ENCODE results near the gene TLCD3B.

Gene TLCD3B

DNA sequence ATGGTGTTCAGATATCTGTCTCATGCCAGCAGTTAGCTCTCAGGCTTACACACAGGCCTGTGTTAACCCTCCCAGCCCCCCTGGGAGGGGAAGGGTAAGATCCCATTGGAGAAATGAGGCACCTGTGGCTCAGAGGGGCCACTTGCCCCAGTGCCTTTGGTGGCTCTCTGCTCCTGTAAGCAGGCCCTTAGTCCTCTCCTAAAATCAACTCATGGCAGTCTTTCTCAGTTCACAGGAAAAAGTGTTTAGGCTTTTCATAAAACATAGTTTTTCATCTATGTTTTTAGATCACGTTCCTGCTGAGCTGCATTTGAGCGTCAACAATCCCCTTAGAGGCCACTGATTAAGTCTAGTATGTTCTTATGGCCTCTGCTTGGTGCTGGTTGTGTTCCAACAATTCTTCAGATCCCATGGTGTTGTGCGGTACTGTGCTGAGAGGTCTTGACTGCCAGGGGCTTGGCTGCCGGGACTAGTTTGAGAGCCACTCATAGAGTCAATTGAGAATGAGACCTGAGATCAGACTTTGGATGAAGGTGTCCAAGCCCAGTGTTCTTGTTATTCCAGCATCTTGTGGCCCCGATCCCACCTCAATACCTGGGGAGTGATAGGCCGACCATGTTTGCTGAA, 46.8 kb downstream of the TLCD3B start:
- no peak for TF ChIP-seq GABPA (IDR thresholded peaks at IDR 0.05; ENCODE audit: low read depth)
- no peak for TF ChIP-seq POLR2AphosphoS5 (IDR thresholded peaks at IDR 0.05; ENCODE audit: low read depth)
- TF ChIP-seq, protein P1, sequence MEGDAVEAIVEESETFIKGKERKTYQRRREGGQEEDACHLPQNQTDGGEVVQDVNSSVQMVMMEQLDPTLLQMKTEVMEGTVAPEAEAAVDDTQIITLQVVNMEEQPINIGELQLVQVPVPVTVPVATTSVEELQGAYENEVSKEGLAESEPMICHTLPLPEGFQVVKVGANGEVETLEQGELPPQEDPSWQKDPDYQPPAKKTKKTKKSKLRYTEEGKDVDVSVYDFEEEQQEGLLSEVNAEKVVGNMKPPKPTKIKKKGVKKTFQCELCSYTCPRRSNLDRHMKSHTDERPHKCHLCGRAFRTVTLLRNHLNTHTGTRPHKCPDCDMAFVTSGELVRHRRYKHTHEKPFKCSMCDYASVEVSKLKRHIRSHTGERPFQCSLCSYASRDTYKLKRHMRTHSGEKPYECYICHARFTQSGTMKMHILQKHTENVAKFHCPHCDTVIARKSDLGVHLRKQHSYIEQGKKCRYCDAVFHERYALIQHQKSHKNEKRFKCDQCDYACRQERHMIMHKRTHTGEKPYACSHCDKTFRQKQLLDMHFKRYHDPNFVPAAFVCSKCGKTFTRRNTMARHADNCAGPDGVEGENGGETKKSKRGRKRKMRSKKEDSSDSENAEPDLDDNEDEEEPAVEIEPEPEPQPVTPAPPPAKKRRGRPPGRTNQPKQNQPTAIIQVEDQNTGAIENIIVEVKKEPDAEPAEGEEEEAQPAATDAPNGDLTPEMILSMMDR (IDR thresholded peaks at IDR 0.05; ENCODE audit: insufficient read depth, low read length): no peak
- TF ChIP-seq SPI1 (IDR thresholded peaks at IDR 0.05; ENCODE audit: borderline replicate concordance, low read depth): no peak
- TF ChIP-seq, protein P2, sequence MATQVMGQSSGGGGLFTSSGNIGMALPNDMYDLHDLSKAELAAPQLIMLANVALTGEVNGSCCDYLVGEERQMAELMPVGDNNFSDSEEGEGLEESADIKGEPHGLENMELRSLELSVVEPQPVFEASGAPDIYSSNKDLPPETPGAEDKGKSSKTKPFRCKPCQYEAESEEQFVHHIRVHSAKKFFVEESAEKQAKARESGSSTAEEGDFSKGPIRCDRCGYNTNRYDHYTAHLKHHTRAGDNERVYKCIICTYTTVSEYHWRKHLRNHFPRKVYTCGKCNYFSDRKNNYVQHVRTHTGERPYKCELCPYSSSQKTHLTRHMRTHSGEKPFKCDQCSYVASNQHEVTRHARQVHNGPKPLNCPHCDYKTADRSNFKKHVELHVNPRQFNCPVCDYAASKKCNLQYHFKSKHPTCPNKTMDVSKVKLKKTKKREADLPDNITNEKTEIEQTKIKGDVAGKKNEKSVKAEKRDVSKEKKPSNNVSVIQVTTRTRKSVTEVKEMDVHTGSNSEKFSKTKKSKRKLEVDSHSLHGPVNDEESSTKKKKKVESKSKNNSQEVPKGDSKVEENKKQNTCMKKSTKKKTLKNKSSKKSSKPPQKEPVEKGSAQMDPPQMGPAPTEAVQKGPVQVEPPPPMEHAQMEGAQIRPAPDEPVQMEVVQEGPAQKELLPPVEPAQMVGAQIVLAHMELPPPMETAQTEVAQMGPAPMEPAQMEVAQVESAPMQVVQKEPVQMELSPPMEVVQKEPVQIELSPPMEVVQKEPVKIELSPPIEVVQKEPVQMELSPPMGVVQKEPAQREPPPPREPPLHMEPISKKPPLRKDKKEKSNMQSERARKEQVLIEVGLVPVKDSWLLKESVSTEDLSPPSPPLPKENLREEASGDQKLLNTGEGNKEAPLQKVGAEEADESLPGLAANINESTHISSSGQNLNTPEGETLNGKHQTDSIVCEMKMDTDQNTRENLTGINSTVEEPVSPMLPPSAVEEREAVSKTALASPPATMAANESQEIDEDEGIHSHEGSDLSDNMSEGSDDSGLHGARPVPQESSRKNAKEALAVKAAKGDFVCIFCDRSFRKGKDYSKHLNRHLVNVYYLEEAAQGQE (IDR thresholded peaks at IDR 0.05; ENCODE audit: insufficient replicate concordance, low read depth): no peak
- Histone ChIP-seq H3K27me3 (ENCODE audit: insufficient read depth, poor library complexity, severe bottlenecking) (no peaks in the 10 kb centered on the region), H3K4me3 (replicated peaks; ENCODE audit: insufficient read depth, low read length) (no peak overlapping the region), H3K27ac (replicated peaks) (no peak overlapping the region)
- no peak for DNase-seq (ENCODE audit: low read depth in 1 of 2, low spot score in 1 of 2)

DNA sequence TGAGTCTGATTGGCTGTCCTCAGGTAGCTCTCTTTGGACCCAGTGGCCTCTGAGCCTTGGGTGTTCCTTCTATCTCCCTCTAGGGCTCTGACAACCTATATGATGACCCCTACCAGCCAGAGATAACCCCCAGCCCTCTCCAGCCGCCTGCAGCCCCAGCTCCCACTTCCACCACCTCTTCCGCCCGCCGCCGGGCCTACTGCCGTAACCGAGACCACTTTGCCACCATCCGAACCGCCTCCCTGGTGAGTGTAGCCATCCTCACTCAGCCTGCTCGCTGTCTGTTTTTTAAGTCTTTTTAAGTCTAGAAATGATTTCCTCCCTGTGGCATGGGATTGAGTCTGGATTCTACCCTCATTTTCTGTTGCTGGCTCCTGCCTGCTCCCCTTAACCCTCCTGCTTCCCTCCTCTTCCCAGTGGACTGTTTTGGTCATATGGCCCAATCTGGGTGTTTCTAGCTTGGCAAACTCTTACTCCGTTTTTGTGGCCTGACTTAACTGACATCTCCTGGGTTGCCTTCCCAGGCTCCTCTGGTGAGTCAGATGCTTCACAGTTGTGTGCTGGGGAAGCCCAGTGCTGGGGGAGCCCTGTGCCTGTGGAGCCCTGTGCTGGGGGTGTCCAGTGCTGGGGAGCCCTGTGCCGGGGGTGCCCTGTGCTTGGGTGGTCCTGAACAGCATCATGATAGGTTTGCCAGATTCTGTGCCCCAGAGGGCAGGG, 47.5 kb downstream of the TLCD3B start:
- Histone ChIP-seq H3K27me3 (ENCODE audit: insufficient read depth, poor library complexity, severe bottlenecking) (no peaks in the 10 kb centered on the region), H3K4me3 (replicated peaks; ENCODE audit: insufficient read depth, low read length) (no peak overlapping the region), H3K27ac (replicated peaks) (no peak overlapping the region)
- TF ChIP-seq, protein P1 (IDR thresholded peaks at IDR 0.05; ENCODE audit: insufficient read depth, low read length): no peak
- no peak for TF ChIP-seq SPI1 (IDR thresholded peaks at IDR 0.05; ENCODE audit: borderline replicate concordance, low read depth)
- no peak for TF ChIP-seq POLR2AphosphoS5 (IDR thresholded peaks at IDR 0.05; ENCODE audit: low read depth)
- TF ChIP-seq, protein P2 (IDR thresholded peaks at IDR 0.05; ENCODE audit: insufficient replicate concordance, low read depth): no peak
- TF ChIP-seq GABPA (IDR thresholded peaks at IDR 0.05; ENCODE audit: low read depth): no peak
- DNase-seq (ENCODE audit: low read depth in 1 of 2, low spot score in 1 of 2): no peak

DNA sequence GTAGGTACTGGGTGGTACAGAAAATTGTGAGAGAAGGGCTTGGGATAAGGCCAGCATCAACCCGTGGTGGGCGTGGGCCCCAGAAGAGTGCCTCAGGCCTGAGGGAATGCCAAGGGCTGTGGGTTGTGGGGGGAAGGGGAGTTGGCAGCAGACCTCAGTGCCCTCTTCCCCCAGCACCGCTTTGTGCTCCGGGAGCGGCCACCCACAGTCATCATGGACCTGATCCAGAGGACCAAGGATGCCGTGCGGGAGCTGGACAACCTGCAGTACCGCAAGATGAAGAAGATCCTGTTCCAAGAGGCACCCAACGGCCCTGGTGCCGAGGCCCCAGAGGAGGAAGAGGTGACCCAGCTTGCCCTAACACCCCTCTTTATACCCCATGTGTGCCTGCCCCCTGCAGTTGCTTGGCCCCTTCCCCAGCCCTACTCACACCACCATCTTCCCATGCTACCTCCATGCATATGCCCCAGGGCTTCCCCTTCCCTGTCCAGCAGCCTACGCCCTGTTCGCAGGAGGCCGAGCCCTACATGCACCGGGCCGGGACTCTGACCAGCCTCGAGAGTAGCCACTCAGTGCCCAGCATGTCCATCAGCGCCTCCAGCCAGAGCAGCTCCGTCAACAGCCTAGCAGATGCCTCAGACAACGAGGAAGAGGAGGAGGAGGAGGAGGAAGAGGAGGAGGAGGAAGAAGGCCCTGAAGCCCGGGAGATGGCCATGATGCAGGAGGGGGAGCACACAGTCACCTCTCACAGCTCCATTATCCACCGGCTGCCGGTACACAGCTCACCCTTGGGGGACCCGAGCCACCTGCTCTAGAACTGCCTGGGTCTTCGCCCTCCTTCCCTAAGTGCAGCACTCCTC, 48.3 kb downstream of the TLCD3B start:
- TF ChIP-seq, protein P1 (IDR thresholded peaks at IDR 0.05; ENCODE audit: insufficient read depth, low read length): no peak
- TF ChIP-seq POLR2AphosphoS5 (IDR thresholded peaks at IDR 0.05; ENCODE audit: low read depth) (no peak), GABPA (IDR thresholded peaks at IDR 0.05; ENCODE audit: low read depth) (no peak), SPI1 (IDR thresholded peaks at IDR 0.05; ENCODE audit: borderline replicate concordance, low read depth) (no peak)
- TF ChIP-seq, protein P2 (IDR thresholded peaks at IDR 0.05; ENCODE audit: insufficient replicate concordance, low read depth): no peak
- no peak overlapping the region for H3K27ac ChIP-seq (replicated peaks)
- no peaks in the 10 kb centered on the region for H3K27me3 ChIP-seq (ENCODE audit: insufficient read depth, poor library complexity, severe bottlenecking)
- no peak overlapping the region for H3K4me3 ChIP-seq (replicated peaks; ENCODE audit: insufficient read depth, low read length)
- no peak for DNase-seq (ENCODE audit: low read depth in 1 of 2, low spot score in 1 of 2)

Data from HL-60 (cell line).